Measurements from ENCODE around the gene PDK4. TPM values are rescaled to one million over a fixed set of nuclear protein-coding genes. Genes with fewer than 3 reads are reported as not detected.

PDK4 gene
- total and polyA plus RNA-seq, 2 of the 13 experiments (the other 11 are each of a cell fraction or from before 2014, with no cell fraction given) = 0.04 TPM; not detected in 1

- TF ChIP-seq ZNF816 (CRISPR knock-in tag; IDR thresholded peaks at IDR 0.05; ENCODE audit: borderline replicate concordance) (peak; percentile 28; the same call in 1 of the 2 replicates), ZFP37 (CRISPR knock-in tag; IDR thresholded peaks at IDR 0.05; ENCODE audit: borderline replicate concordance) (no peak), ZNF639 (CRISPR knock-in tag; conservative IDR thresholded peaks at IDR 0.05) (no peak), NONO (IDR thresholded peaks at IDR 0.05) (no peak), NONO (CRISPR knock-in tag; conservative IDR thresholded peaks at IDR 0.05) (peak; percentile 43; the same call in 1 of the 2 replicates), PLSCR1 (CRISPR knock-in tag; IDR thresholded peaks at IDR 0.05; ENCODE audit: borderline replicate concordance) (no peak), ZNF414 (CRISPR knock-in tag; IDR thresholded peaks at IDR 0.05) (no peak), ZNF7 (CRISPR knock-in tag; IDR thresholded peaks at IDR 0.05) (peak; percentile 58; the same call in 1 of the 2 replicates), ZNF574 (CRISPR knock-in tag; IDR thresholded peaks at IDR 0.05) (no peak), DMTF1 (CRISPR knock-in tag; IDR thresholded peaks at IDR 0.05) (no peak), FOSL2 (CRISPR knock-in tag; IDR thresholded peaks at IDR 0.05) (no peak), ZNF597 (CRISPR knock-in tag; IDR thresholded peaks at IDR 0.05) (no peak), MTA1 (CRISPR knock-in tag; IDR thresholded peaks at IDR 0.05; ENCODE audit: borderline replicate concordance) (no peak), ZKSCAN5 (CRISPR knock-in tag; IDR thresholded peaks at IDR 0.05) (no peak), ZNF230 (CRISPR knock-in tag; IDR thresholded peaks at IDR 0.05) (no peak), POLR2G (IDR thresholded peaks at IDR 0.05; ENCODE audit: low read depth, low read length) (no peak), ZNF276 (CRISPR knock-in tag; IDR thresholded peaks at IDR 0.05; ENCODE audit: low read depth) (no peak)
Measured at GRCh38 chr7:95590387-95591248, 5.7 kb downstream of the PDK4 start (continued).
